GM21529 (cell line): Measurements from ENCODE around the gene RAD51B.
"Not testable (repeated sequence)": the region's sequence is repeated elsewhere in the genome, so short reads cannot be mapped to it uniquely, and the experiment has no call there.

Source experiments
- ATAC-seq: cut with Tn5 transposase; IDR thresholded peaks from one replicate; pipeline ENCODE4 v1.9.1; 2021; ENCODE audit not compliant: unreplicated experiment

Gene RAD51B

DNA sequence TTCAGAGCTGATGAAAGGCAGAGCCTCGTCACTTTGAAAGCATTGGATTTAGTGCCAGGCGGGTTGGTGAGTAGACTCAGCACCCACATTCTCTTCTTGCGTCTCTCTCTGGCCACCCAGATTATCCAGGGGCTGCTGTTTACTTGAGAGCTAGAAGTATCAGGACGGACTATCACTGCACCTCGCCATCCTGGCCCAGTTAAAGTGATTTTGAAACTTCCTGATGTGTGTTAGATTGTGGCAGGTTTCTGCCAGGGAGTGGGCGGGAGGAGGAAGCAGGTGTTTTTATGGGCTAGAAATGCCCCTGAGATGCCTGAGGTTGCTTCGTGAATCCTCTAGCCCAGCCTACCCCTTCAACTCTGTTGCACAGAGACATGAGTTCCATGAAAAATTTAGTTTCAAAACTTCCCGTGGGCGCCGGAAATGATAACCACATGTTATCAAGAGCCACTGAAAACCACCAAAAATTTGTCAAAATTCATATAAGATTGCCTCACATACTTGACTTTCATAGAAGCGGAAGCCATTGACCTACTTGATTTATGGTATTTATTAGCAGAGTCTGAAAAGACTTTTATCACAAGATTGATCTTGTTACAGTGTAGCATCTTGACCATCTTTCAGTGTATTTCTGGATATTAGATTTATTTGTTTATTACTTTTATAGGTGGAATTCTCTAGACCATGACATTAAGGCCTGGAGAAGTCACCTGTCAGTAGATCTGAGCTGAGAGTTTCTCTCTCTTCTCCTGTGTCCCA is 466.0 kb downstream of the RAD51B start:
- peak; percentile 40 for ATAC-seq

DNA sequence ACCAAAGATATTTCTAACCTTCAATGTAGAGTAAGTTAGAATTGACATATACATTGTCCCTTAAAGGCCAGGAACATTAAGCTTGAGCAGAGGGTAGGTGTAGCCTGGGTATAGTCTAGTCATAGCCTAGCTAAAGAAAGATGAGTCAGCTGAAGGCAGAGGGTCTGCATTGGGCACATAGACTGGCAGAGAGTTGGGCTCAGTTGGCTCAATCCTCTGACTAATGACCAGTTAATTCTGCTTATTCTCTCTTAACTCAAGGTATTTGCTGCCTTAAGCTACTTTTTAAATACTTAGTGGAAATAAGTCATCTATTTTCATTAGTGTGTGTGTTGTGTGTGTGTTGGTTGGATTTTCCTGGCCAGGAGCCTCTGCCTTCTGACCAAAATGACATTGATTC is 467.1 kb downstream of the RAD51B start:
- no peak for ATAC-seq

DNA sequence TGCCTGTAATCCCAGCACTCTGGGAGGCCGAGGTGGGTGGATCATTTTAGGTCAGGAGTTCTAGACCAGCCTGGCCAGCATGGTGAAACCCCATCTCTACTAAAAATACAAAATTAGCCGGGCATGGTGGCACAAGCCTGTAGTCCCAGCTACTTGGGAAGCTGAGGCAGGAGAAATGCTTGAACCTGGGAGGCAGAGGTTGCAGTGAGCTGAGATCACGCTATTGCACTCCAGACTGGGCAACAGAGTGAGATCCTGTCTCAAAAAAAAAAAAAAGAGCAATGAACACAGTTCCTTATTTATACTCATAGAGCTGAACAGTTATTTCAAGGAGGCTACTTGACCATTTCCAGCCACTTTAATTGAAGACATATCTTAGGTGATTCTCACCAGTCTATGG is 469.9 kb downstream of the RAD51B start:
- ATAC-seq: not testable (repeated sequence)

DNA sequence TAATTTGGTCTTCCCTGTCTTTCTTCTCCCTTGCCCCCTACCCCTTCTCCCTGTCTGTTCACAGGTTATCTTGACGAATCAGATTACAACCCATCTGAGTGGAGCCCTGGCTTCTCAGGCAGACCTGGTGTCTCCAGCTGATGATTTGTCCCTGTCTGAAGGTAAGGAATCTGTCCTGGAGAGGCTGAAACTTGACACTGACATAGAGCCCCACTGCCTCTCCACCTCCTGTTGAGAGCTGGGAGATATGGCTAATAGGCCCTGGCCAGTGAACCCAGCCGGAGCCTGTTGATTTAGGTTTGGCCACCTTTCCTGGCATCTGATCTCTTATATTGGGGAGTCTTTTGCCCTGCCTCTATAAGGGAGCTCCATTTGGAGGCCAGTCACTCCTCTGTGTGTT is 472.2 kb downstream of the RAD51B start:
- ATAC-seq: no peak

DNA sequence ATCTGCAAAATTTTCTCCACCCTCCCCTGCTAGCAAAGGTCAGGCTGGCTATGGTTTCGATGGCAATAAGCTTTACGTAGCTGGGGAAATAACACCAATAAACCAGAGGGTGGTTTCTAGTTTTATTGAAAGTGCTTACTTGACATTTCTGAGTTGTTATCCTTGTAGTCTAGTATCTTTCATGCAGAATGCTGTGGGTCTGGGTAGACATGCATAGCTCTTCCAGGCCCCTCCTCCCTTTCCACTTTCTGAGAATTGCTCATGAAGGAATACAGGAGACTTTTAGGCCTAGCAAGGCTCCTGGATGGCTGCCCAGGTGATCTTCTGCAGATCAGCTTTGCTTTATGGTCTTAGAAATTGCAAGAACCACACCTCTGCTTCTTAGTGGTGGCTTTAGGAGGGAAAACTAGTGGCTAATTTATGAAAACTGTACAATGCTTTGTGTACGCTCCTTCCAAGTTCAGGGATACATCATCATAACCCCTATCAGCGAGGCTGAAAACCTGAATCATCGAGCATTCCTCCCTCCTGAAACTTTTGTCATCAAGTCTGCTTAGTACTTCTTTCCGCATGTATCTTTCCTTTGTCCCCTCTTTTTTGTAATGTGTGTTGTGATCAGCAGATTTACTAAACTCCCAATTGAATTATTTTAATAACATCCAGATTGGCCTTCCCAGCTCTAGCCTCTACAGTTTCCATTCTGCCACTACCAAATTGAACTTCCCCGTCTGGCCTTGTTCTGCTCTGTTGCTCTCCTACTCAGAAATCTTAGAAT is 473.0 kb downstream of the RAD51B start:
- ATAC-seq: no peak

DNA sequence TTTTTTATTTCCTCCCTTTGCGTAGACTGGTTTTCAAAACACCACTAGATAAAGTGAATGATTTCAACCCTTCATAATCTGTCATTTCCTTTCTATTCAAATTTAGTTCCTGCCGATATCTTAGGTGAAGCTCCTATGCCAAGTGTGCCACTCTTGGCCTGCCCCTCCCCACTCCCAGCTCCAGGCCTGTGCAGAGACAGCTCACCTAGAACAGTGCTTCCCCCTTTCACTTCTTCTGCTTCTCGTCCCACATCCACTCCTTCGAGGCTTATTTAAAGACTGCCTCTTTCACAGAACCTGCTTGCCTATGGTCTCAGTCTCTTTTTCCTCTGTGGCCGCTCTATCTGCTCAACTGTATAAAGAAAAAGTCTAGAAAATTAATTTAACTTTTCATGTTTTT is 473.8 kb downstream of the RAD51B start:
- ATAC-seq: no peak

DNA sequence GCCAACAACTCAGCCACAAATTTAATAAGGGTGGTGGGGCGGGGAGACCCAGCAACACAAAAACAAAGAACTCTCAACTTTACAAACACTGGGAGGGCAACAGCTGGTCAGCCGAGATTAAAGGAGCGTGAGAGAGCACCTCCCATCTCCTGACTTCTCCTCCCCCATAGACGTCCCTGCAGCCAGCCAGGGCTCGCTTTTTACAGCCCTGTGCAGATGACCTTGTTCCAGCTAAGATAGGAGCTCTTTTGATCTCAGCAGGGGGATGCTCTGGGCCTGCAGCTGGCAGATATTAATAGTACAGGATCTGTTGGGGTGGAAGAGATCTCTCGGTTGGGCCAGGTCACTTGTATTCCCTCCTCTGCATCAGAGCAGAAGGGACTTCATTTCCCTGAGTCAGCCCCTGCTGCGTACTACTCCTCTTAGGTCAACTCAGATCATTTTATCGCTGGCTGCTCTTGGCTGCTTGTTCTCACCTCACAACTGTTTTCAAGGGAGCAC is 475.8 kb downstream of the RAD51B start:
- ATAC-seq: no peak

DNA sequence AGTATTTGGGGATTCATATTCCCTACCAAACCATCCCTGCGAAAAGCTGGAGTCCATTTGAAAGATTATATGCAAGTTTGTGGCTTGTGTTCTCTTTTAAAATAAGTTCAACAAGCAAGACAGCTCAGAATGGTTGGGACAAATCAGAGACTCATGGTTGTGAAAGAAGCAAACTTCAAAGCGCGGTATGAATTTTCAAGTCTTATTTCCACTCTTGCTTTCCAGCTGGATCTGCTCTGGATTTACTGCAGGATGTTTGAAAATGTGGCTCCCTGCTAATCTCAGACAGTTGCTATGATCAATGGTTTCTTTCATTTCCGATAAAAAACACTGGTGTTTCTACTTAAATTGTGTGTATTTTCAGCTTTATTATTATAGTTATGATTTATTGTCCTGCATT is 477.5 kb downstream of the RAD51B start:
- ATAC-seq: no peak

DNA sequence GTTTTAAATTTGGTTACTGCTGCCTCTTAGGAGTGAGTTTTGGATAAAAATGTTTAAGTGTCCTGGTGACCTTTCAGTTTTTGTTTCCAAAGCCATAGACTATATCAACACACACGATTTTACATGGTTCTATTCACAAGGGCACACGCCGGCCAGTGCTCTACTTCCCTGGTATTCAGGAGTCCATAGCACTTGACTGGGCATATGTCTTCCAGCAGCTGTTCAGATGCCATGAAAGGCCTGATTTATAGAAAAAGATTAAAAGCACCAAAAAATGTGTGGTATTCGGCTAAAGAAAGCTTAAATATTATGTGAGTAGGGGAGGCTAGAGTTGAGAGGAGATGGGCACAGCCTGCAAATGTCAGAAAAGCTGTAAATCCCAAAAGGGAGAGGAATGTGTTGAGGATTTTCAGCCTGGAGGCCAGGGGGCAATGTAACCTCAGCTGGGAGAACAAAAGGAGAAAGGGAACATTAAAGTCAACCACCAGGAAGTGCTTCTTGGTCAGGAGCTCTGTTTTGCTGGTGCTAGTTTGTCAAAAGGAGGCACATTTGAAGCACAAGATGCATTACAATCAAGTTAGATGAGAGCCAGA is 478.4 kb downstream of the RAD51B start:
- ATAC-seq: no peak

DNA sequence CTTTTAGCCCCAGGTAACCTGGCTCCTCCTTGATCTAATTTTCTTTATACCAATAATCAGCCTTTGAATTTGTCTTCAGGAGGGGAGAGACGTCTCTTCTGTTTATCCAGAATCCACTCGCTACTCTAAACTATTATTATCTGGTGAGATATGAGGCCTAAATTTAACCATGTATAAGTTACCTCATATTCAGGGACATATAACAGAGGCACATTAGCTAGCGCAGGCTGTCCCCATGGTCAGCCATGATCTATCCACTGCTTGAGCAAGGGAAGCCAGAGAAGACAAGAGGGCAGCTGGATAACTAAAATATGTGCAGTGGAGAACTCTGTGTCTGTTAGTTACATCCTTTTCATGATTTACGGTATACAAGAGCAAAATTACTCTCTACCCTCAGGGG is 481.0 kb downstream of the RAD51B start:
- no peak for ATAC-seq

DNA sequence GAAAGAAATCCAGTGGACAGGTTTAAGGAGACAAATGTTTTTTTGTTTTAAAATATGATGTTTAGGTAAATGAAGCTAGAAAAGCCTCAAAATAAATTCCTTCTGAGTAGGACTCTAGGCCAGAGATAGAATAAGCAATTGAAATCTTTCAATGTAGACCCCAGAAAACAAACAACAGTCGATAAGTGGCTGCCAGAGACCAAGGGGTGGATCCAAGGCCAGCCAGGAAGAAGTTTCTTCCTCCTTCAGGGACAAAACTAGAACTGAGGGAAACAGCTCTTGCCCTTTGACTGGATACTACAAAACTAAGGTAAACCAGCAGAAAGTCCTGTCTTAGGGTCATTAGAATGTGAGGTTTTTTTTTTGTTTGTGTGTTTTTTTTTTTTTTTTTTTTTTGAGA is 481.6 kb downstream of the RAD51B start:
- ATAC-seq: no peak

DNA sequence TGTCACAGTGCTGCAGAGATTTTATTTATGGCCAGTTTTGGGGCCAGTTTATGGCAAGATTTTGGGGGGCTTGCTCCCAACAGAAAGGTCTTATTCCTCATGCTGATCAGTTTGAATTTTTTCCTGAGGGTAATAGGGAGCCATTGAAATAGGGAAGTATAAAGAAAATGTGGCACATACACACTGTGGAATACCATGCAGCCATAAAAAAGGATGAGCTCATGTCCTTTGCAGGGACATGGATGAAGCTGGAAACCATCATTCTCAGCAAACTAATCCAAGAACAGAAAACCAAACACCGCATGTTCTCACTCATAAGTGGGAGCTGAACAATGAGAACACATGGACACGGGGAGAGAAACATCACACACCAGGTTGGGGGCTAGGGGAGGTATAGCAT is 483.4 kb downstream of the RAD51B start:
- ATAC-seq: not testable (repeated sequence)

DNA sequence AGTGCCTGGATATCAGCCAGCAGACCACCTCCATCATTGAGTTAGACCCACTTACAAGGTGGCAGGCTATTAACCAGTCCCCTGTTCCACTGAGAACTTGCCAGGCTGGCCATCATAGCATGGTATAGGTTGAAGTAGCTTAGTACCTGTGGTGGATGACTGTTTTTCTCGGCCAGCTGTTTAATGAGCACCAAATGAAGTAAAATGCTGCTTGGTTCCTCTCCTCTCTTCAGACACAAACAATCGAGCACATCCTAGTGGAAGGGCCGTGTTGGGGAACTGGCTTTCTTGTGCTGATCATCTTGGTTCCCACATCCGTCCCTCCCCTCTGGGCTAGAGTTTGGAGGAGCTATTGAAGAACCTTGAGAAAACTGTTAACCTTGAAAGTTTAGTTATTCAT is 486.2 kb downstream of the RAD51B start:
- ATAC-seq: peak; percentile 38

DNA sequence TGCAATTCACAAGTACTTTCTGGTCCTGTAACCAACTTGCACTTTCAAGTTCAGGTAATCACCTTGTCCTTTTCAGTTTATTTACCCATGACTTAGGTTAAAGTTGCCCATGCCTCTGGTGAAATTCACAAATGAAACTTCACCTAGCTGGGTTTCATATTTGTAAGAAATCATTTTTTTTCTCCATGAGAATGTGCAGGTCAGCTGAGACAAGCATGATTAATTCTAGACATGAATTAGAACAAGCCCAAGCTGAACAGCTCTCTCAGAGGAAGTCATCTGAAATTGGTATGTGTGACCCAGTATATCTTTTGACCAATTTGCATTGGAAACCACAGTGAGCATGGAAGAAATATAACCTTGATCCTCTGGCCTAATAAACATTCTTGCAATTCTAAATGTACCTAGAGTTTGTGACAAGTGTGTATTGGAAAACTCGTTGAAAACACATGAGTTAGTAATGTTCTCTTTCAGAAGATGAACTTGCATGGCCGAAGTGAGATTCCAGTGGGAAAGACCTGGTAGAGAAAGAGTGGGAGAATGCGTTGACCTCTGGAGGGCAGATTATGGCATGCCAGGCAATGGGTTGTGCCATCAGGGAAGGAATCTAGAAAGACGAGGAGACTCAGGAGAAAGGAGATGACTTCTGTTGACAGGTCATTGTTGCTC is 486.8 kb downstream of the RAD51B start:
- peak; percentile 68 for ATAC-seq

DNA sequence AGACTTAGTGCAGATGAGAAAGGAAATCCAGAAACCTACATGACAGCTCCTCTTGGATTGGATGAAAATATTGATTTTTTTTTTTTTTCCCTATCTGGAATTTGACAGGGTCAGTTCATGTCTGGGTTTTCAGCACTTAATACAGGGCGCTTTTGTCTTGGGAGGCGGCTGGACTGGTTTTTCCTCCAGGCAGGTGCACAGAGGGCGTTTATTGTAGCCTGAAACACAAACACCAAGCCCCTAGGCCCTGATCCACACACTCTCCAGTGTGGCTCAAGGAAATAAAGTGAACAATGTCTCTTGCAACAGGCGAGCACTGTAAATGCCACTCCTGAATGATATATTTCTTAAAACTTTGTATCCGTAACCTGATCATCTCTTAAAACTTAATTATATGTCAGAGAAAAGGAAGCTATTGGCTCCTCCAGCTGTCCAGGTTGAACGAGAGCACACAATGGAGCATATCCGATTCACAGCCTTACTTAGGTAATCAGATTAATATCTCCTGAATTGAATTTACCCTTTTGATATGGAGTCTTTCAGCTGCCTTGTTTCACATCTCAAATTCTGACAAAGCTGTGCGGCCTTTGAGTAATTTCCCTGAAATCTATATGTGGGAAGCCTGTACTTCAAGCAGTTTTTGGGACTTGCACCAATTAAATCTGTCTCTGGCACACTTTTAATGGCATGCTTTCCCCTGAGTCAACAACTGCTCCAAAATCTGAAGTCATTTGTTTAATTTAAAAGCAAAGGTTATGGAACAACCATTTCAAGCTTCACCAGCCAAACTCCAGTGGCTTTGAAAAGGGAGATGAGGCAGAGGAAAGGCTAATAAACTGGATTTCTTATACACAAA is 487.6 kb downstream of the RAD51B start:
- ATAC-seq: no peak

DNA sequence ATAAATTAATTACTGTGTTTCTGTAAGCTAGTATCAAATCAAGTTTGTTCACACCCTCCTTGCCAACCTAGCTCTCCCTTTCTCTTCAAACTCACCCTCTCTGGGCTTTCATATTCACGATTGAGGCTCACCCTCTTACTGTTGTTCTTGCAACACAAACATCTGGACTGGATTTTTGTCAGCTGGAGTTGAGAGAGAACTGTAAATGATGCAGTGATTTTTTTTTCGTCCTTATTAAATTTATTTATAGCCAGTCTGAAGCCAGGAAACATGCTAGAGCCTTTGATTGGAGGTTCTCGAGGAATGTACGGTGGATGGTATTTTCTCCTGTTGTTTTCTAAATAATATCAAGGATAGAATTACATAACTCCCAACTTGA is 488.2 kb downstream of the RAD51B start:
- ATAC-seq: no peak

DNA sequence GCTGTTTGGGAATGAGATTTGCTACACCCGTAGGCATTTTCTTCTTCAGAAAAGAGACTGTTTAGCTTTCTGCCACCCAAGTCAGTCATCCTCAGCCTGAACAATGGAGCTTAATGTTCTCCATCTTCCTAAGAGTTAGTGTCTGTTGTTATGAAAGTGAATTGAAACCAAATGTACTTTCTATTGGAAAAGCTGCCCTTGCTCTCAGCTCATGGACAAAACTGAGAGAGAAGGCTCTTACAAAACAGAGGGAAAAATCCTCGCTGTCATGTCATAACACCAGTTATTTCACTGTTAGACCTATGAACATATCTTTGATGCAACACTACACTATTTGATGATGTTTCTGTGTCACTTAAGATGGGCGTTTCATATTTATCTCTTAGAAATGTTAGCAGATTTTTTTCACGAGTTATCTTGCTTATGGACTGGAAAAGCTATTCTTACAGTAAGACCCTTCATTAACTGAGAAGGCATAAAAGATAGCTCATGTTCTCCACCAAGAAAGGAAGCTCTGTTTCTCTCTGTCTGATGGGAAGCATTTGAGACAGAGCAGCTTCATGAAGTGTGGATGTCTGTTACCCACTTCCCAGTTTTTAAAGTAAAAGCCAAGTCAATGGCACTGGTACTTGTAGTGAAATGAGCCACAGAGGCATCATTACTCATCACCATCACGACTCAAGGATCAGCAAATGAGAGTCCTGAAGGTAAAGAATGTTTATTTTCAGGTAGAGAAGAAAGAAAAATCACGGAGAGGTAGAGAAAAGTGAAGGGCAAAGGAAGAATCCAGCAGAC is 489.3 kb downstream of the RAD51B start:
- ATAC-seq: no peak

DNA sequence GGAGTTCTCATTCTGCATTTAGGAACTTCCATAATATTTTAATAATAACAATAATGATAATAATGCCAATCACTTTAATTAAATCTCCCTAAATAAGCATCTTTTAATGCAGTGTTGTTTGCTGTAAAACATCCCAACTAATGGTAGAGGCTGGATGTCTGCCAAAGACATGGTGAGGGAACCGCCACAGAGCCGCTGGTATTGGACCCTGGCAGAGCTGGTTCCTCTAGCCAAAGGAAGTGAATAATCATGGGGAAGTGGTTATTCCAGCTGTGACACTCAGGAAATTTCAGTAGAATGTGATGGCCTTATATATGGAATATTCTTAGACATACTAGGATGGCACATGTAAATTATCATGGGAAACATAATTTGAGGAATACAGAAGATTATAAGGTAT is 490.0 kb downstream of the RAD51B start:
- ATAC-seq: no peak

DNA sequence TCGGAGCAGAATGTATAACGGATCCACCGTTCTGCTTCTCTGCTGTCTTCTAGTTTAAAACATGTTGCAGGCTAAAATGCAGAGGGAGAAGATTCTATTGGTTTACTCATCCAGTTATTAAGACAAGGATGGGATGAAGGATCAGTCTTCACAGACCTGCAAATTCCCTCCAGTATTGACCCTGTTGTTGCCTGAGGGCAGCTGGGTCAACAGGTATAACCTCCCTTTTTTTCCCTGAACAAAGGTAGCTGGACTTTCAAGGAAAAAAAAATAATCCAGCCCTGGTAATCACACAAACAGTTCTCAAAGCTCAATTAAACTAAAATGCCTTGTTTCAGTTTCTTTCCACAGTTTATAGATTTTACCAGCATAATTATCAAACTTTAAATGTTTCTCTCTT is 492.7 kb downstream of the RAD51B start:
- ATAC-seq: no peak
